Naive thymus-derived CD4-positive, alpha-beta T cell (primary cell): Measurements from ENCODE around the gene MAML2. TPM values are rescaled to one million over a fixed set of nuclear protein-coding genes. Genes with fewer than 3 reads are reported as not detected.

Experiments used
- ATAC-seq: fragments of 150-1000 bp; cut with Tn5 transposase; 2 replicates; pipeline ENCODE4 v1.10.0; 2021; ENCODE audit warnings: mild to moderate bottlenecking, moderate library complexity
- CTCF ChIA-PET: fragments of 350-600 bp; sonication (Branson Sonifier 250); formaldehyde crosslinking; loops from one replicate; lab custom pipeline; 2021; ENCODE audit warnings: antibody characterized with exemption; lab: Charles Lee
- POLR2A ChIA-PET: fragments of 350-600 bp; sonication (Branson Sonifier 250); formaldehyde crosslinking; loops from one replicate; lab custom pipeline; 2021; ENCODE audit warnings: antibody characterized with exemption, inconsistent platforms; lab: Charles Lee
- DNase-seq, 9 donors: peaks; one replicate each; pipeline versions ENCODE4 v3.0.0 to v3.0.0-alpha.2; 2020 to 2022; ENCODE audit warnings: mixed read lengths in 1 of 9
- H3K27ac ChIP-seq: one replicate; pipeline ENCODE4 v1.7.0; 2013; ENCODE audit warnings: mild to moderate bottlenecking, low read depth, low read length, moderate library complexity
- H3K27me3 ChIP-seq, 2 donors: one replicate each; pipeline ENCODE4 v1.7.0; 2013; ENCODE audit warnings: low read length in 2 of 2, mild to moderate bottlenecking in 2 of 2, moderate library complexity in 2 of 2; ENCODE audit not compliant: control insufficient read depth in 2 of 2, insufficient read depth in 2 of 2
- H3K36me3 ChIP-seq, 3 experiments: 1 replicate in 2 of 3; 2 replicates in 1 of 3; pipeline ENCODE4 v1.7.0; 2013; ENCODE audit warnings: low read length in 3 of 3, mild to moderate bottlenecking in 3 of 3, moderate library complexity in 1 of 3; ENCODE audit not compliant: insufficient read depth in 3 of 3, control insufficient read depth in 2 of 3
- H3K4me1 ChIP-seq, 2 donors: one replicate each; pipeline ENCODE4 v1.7.0; 2013; ENCODE audit warnings: low read length in 2 of 2, mild to moderate bottlenecking in 2 of 2, moderate library complexity in 1 of 2; ENCODE audit not compliant: control insufficient read depth in 2 of 2, insufficient read depth in 2 of 2
- H3K4me3 ChIP-seq: 2 replicates; pipeline ENCODE4 v1.7.0; 2013; ENCODE audit warnings: mild to moderate bottlenecking, low read length
- H3K9me3 ChIP-seq, 3 experiments: 1 replicate in 2 of 3; 2 replicates in 1 of 3; pipeline ENCODE4 v1.7.0; 2013; ENCODE audit warnings: low read length in 3 of 3; ENCODE audit not compliant: control insufficient read depth in 2 of 3
- H3K27ac Mint-ChIP-seq, 9 donors: one replicate each; pipeline ENCODE4 v1.8.0; 2020 to 2022; ENCODE audit warnings: mixed read lengths in 9 of 9, mild to moderate bottlenecking in 8 of 9, moderate library complexity in 5 of 9, inconsistent platforms in 2 of 9
- H3K27me3 Mint-ChIP-seq, 5 donors: one replicate each; pipeline ENCODE4 v1.8.0; 2021 to 2022; ENCODE audit warnings: mixed read lengths in 5 of 5, mild to moderate bottlenecking in 1 of 5
- H3K36me3 Mint-ChIP-seq, 5 donors: one replicate each; pipeline ENCODE4 v1.8.0; 2020 to 2022; ENCODE audit warnings: mixed read lengths in 5 of 5, mild to moderate bottlenecking in 3 of 5, inconsistent platforms in 1 of 5
- H3K4me1 Mint-ChIP-seq, 7 donors: one replicate each; pipeline ENCODE4 v1.8.0; 2020 to 2022; ENCODE audit warnings: mixed read lengths in 7 of 7, mild to moderate bottlenecking in 3 of 7, inconsistent platforms in 1 of 7
- H3K4me3 Mint-ChIP-seq, 10 donors: one replicate each; pipeline ENCODE4 v1.8.0; 2020 to 2022; ENCODE audit warnings: mild to moderate bottlenecking in 10 of 10, mixed read lengths in 10 of 10, moderate library complexity in 6 of 10, inconsistent platforms in 2 of 10
- H3K9me3 Mint-ChIP-seq, 11 donors: one replicate each; pipeline ENCODE4 v1.8.0; 2020 to 2022; ENCODE audit warnings: mixed read lengths in 11 of 11, mild to moderate bottlenecking in 4 of 11, inconsistent platforms in 1 of 11, moderate library complexity in 1 of 11
- intact Hi-C, 2 donors: fragments of 100-400 bp; cut with micrococcal nuclease; formaldehyde crosslinking; loops; one replicate each; pipeline ENCODE4 v1.15.1; 2023
- polyA plus RNA-seq, 2 donors: library from polyadenylated mRNA; unstranded; fragments of 300-500 nt; fragmentation: Illumina TruSeq; gene quantifications; one replicate each; pipeline ENCODE4 v1.2.3, GENCODE V29; 2021
- total RNA-seq, 6 experiments: library from RNA in 5 of 6; stranded (reverse) in 5 of 6; gene quantifications; 1 replicate in 5 of 6; 2 replicates in 1 of 6; pipeline ENCODE4 v1.2.3 and lab custom pipeline; 2021 to 2026

MAML2 gene
- total and polyA plus RNA-seq, 7 experiments from 2014 or later = 12.6 to 81.3 (median 52.5) TPM

DNA sequence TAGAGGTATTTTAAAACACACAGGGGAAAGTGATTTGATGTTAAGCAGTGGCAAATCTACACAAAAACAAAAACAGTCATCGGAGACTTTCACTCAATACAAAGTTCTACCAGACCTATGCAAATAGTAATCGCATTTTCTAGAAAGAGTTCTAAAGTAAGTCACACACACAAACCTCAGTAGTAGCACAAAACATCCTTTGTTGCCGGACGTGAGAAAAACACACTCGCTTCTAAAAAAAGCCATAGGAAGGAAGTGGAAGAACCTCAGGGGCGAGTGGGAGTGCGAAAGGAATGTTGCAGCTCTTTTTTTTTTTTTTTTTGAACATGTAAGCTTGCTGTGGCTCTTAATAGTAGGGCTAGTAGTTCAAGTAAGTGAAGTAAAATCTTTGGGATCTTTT lies 88.9 kb downstream of the MAML2 start:
- Histone ChIP-seq H3K9me3 (no peaks in the 10 kb centered on the region), H3K36me3 (no peaks in the 10 kb centered on the region), H3K4me1 (peaks cover 58 to 78% of the 10 kb centered on the region in 2 donors), H3K4me3 (peak overlapping the region; percentile 40), H3K27me3 (no peaks in the 10 kb centered on the region), H3K27ac (peak overlapping the region; percentile 77)
- DNase-seq (peak in 7 of 9 donors; percentile 32 to 64 (median 43)), ATAC-seq (peak; percentile 32)
- Mint-ChIP-seq H3K4me1 (peaks cover 62 to 99% (median 94%) of the 10 kb centered on the region in 7 donors), H3K4me3 (peak overlapping the region; percentile 74 to 87 (median 81)), H3K9me3 (peaks cover 0 to 5% (median 0%) of the 10 kb centered on the region in 11 donors), H3K27me3 (no peaks in the 10 kb centered on the region), H3K27ac (peak overlapping the region; percentile 87 to 100 (median 96)), H3K36me3 (peaks cover 5 to 32% (median 25%) of the 10 kb centered on the region in 5 donors)
- POLR2A ChIA-PET = interaction anchor here (0.7 to 5.1 kb wide), 9 partner anchors 11 to 89 kb away, joined by 3 to 51 read pairs (median 4); partner anchors contain the start of gene MAML2
- CTCF ChIA-PET = interaction anchor here (0.6 to 2.0 kb wide), 2 partner anchors 38 to 89 kb away, joined by 3 to 9 read pairs; partner anchors contain the start of gene MAML2
- intact Hi-C loops = loop anchor here (1.0 to 10.0 kb wide), 3 partner anchors 8 to 569 kb away; no protein-coding TSS in a partner anchor

DNA sequence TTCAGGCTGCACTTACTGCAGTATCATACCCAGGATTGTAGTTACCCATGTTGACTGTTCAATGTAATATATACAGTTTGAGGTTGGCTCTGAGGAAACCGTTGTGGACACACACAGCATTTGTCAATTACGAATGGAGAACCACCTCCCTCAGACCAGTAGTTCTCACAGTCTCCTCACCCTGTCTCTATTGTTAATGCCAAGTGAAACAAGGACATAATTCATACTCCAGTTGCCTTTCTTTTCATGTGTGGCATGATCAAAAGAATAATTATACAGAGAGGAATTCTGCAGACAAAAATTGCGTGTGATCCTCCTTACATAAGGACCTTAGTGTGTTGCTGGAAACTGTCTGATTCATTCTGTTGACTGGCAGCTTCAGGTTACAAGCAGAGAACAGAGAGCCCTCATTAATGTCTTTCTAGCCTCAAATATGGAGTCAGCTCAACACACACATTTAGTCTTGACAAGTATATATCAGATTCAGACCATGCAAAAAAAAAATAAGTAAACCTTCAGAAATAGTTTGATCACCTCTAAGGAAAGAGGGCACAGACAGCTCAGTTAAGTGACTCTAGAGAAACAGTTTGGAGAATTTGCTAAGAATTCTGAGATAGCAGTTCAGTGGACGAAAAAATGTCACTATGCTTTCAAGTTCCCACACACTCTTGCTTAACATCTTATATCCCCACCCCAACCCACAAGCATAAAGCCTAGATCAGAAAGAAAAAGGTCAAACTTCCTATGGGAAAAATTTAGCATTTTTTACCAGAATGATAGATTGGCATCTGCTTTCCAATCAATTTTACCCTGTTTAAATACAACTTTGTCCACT lies 96.1 kb downstream of the MAML2 start:
- DNase-seq = peak in 2 of 9 donors; percentile 16 to 54
- H3K27ac ChIP-seq = peak overlapping the region; percentile 54
- H3K36me3 Mint-ChIP-seq = peaks cover 0 to 31% (median 20%) of the 10 kb centered on the region in 5 donors

DNA sequence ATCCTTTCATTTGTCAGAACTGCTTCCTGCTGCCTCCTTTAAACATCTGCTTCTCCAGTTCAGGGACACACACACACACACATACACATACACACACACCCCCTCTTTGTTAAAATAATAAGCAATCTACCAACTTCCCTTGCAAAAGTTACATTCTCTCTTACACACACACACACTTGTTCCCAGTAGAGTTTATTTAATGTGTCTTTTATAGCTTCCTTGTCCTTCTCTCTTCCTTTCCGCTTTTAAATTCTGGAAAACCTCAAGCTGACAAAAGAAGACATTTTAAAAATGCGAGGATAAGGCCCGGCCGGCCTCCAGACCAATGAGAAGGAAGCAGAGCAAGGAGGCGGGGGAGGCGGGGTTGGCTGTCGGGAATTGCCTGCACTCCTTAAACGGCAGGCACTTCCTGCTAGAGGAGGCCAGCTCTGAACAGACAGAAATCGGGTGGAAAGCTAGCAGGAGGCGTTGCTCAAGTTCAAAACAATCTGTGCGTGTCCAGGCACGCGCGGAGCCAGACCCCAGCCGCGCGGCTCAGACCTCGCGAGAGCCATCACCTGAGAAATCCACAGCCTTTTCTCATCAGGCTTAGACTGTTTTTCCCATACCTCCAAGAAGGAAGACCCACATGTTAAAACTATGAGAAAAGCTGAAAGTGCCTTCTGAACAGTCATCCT lies 99.9 kb downstream of the MAML2 start:
- Histone ChIP-seq H3K27ac (peak overlapping the region; percentile 72), H3K36me3 (no peaks in the 10 kb centered on the region), H3K4me3 (peak overlapping the region; percentile 63), H3K4me1 (peaks cover 8 to 61% of the 10 kb centered on the region in 2 donors), H3K9me3 (no peaks in the 10 kb centered on the region), H3K27me3 (no peaks in the 10 kb centered on the region)
- POLR2A ChIA-PET = interaction anchor here (0.5 to 4.4 kb wide), 13 partner anchors 11 to 239 kb away, joined by 3 to 40 read pairs (median 5); partner anchors contain the start of gene MAML2
- Mint-ChIP-seq H3K4me3 (peak overlapping the region; percentile 76 to 89 (median 84)), H3K36me3 (peaks cover 0 to 9% (median 0%) of the 10 kb centered on the region in 5 donors), H3K27me3 (no peaks in the 10 kb centered on the region), H3K27ac (peak overlapping the region; percentile 86 to 94 (median 92)), H3K4me1 (peaks cover 37 to 72% (median 63%) of the 10 kb centered on the region in 7 donors), H3K9me3 (no peaks in the 10 kb centered on the region)
- ATAC-seq = peak; percentile 92
- intact Hi-C loops = loop anchor here (1.0 to 5.0 kb wide), 10 partner anchors 8 to 454 kb away; partner anchors contain the start of genes FAM76B (in 1 of the 2) and MAML2 (in 1 of the 2)
- CTCF ChIA-PET = interaction anchor here (0.6 to 3.1 kb wide), 8 partner anchors 9 to 947 kb away, joined by 3 to 25 read pairs (median 4); partner anchors contain the start of gene MAML2
- DNase-seq = peak; percentile 47 to 83 (median 66)

More for the DNA sequence above, 96.1 kb downstream of the MAML2 start:
- Mint-ChIP-seq H3K4me3 (peak overlapping the region; percentile 32 to 83 (median 62)), H3K27me3 (no peaks in the 10 kb centered on the region), H3K4me1 (peaks cover 42 to 94% (median 81%) of the 10 kb centered on the region in 7 donors), H3K9me3 (peaks cover 0 to 5% (median 0%) of the 10 kb centered on the region in 11 donors), H3K27ac (peak overlapping the region; percentile 58 to 100 (median 90))
- Histone ChIP-seq H3K9me3 (no peaks in the 10 kb centered on the region), H3K36me3 (no peaks in the 10 kb centered on the region), H3K27me3 (no peaks in the 10 kb centered on the region), H3K4me1 (peaks cover 8 to 51% of the 10 kb centered on the region in 2 donors), H3K4me3 (no peak overlapping the region)
- ChIA-PET CTCF (interaction anchor here (0.6 to 0.8 kb wide), 2 partner anchors 96 to 114 kb away, joined by 3 to 5 read pairs; partner anchors contain the start of gene MAML2), POLR2A (interaction anchor here (0.6 to 1.0 kb wide), 3 partner anchors 24 to 111 kb away, joined by 4 to 5 read pairs (median 5); no protein-coding TSS in a partner anchor)
- peak; percentile 40 for ATAC-seq
- intact Hi-C loops = loop anchor here (1.0 kb wide), 2 partner anchors 7 to 9 kb away; no protein-coding TSS in a partner anchor

DNA sequence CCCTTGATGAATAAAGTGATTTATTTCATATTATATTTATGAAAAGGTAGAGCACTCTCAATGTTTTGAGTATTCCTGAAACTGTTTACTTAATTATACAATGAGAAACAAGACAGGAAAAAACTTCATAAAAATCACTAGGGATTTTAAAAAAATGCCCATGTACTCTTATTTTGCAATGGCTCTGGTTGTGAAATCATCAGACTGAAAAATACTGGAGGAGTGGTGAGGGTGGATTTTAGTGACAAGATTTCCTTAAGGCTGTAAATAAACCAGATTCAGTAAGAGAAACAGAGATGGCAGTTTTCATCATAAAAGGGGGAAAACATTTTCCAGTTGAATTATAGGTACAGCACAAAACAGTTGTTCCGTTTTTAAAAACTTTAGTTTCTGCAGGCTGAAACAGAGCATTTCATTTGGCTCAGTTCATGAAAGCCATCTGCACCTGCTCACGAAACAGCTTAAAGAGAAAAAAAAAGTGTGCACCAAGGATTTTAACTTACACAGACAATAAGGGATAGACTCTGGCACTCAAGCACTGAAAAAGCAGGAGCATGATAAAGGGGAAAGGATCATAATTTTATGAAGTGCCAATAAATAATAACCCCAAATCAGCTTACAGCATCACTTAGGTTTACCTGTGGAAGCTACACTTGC lies 100.7 kb downstream of the MAML2 start:
- Histone ChIP-seq H3K27me3 (no peaks in the 10 kb centered on the region), H3K27ac (peak overlapping the region; percentile 72), H3K36me3 (no peaks in the 10 kb centered on the region), H3K9me3 (no peaks in the 10 kb centered on the region), H3K4me3 (peak overlapping the region; percentile 63), H3K4me1 (peaks cover 8 to 63% of the 10 kb centered on the region in 2 donors)
- Mint-ChIP-seq H3K4me3 (peak overlapping the region; percentile 65 to 89 (median 84)), H3K36me3 (peaks cover 0 to 7% (median 0%) of the 10 kb centered on the region in 5 donors), H3K27ac (peak overlapping the region; percentile 69 to 94 (median 92)), H3K27me3 (no peaks in the 10 kb centered on the region), H3K4me1 (peaks cover 32 to 66% (median 57%) of the 10 kb centered on the region in 7 donors), H3K9me3 (no peaks in the 10 kb centered on the region)
- POLR2A ChIA-PET = interaction anchor here (0.5 to 4.4 kb wide), 13 partner anchors 12 to 401 kb away, joined by 3 to 40 read pairs (median 5); partner anchors contain the start of gene MAML2
- DNase-seq (no peak), ATAC-seq (no peak)
- CTCF ChIA-PET = interaction anchor here (0.6 to 3.1 kb wide), 8 partner anchors 9 to 946 kb away, joined by 3 to 25 read pairs (median 4); partner anchors contain the start of gene MAML2
- intact Hi-C loops = loop anchor here (1.0 to 5.0 kb wide), 4 partner anchors 12 to 188 kb away; no protein-coding TSS in a partner anchor

DNA sequence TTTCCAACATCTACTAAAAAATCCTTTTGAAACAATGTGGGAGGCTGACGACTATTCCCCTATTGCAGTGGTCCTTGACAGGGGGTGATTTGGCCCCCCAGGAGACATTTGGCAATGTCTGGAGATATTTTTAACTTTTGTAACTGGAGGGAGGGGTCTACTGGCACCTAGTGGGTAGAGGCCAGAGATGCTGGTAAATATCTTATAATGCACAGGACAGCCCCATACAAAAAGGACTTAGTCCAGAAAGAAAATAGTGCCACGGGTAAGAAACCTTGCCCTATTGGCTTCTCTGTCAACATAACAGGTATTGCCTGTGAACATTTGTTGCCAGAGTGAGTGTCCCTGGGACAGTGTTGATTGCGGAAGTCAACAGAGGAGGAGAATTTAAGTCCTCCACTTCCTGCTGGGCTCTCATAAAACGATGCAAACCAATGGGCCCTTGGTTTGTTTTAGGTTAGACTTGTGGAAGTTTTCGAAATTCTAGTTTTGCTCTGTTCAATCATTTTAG lies 101.6 kb downstream of the MAML2 start:
- CTCF ChIA-PET = interaction anchor here (0.8 to 3.1 kb wide), 4 partner anchors 101 to 392 kb away, joined by 3 to 25 read pairs (median 5); partner anchors contain the start of gene MAML2

More for the DNA sequence above, 101.6 kb downstream of the MAML2 start:
- ATAC-seq (no peak), DNase-seq (no peak)
- POLR2A ChIA-PET = interaction anchor here (0.9 to 4.4 kb wide), 4 partner anchors 13 to 36 kb away, joined by 3 to 37 read pairs (median 5); no protein-coding TSS in a partner anchor
- intact Hi-C loops = loop anchor here (1.0 to 5.0 kb wide), 4 partner anchors 34 to 229 kb away; no protein-coding TSS in a partner anchor
- no peak overlapping the region for H3K4me3 ChIP-seq
- H3K36me3 ChIP-seq = no peaks in the 10 kb centered on the region
- Mint-ChIP-seq H3K4me3 (peak overlapping the region in 7 of 10 donors; percentile 0 to 86 (median 27)), H3K4me1 (peaks cover 26 to 56% (median 47%) of the 10 kb centered on the region in 7 donors), H3K36me3 (peaks cover 0 to 4% (median 0%) of the 10 kb centered on the region in 5 donors), H3K27ac (peak overlapping the region; percentile 39 to 94 (median 75)), H3K27me3 (no peaks in the 10 kb centered on the region), H3K9me3 (no peaks in the 10 kb centered on the region)
- no peaks in the 10 kb centered on the region for H3K9me3 ChIP-seq
- H3K27ac ChIP-seq = no peak overlapping the region
- peaks cover 8 to 61% of the 10 kb centered on the region in 2 donors for H3K4me1 ChIP-seq
- H3K27me3 ChIP-seq = no peaks in the 10 kb centered on the region
